Thymus (tissue), 14 donors: ENCODE data around the gene PCDHA11. TPM values are rescaled to one million over a fixed set of nuclear protein-coding genes. Genes with fewer than 3 reads are reported as not detected.
"Not testable (repeated sequence)": the region's sequence is repeated elsewhere in the genome, so short reads cannot be mapped to it uniquely, and the experiment has no call there.

Experiments used
- DNase-seq, 9 donors: peaks; one replicate each; pipeline ENCODE4 v3.0.0-alpha.2; 2013; ENCODE audit warnings: low spot score in 9 of 9, low read depth in 6 of 9, missing footprints in 1 of 9
- H3K27ac ChIP-seq, 2 donors: one replicate each; pipeline ENCODE4 v1.5.1; 2013; ENCODE audit warnings: control low read depth in 1 of 2, low read depth in 1 of 2, low read length in 1 of 2, mild to moderate bottlenecking in 1 of 2, moderate library complexity in 1 of 2
- H3K27me3 ChIP-seq, 2 donors: one replicate each; pipeline ENCODE4 v1.5.1; 2013; ENCODE audit warnings: low read length in 1 of 2; ENCODE audit not compliant: control insufficient read depth in 2 of 2, insufficient read depth in 1 of 2
- H3K36me3 ChIP-seq, 2 donors: one replicate each; pipeline ENCODE4 v1.5.1; 2013; ENCODE audit warnings: low read length in 1 of 2, mild to moderate bottlenecking in 1 of 2, moderate library complexity in 1 of 2; ENCODE audit not compliant: control insufficient read depth in 2 of 2, insufficient read depth in 2 of 2
- H3K4me1 ChIP-seq, 2 donors: one replicate each; pipeline ENCODE4 v1.5.1; 2013; ENCODE audit warnings: low read length in 2 of 2; ENCODE audit not compliant: control insufficient read depth in 2 of 2, insufficient read depth in 2 of 2
- H3K4me3 ChIP-seq, 2 donors: one replicate each; pipeline ENCODE4 v1.5.1; 2013; ENCODE audit warnings: low read length in 2 of 2, control low read depth in 1 of 2, mild to moderate bottlenecking in 1 of 2
- H3K9me3 ChIP-seq, 2 donors: one replicate each; pipeline ENCODE4 v1.5.1; 2013; ENCODE audit warnings: low read length in 1 of 2, mild to moderate bottlenecking in 1 of 2; ENCODE audit not compliant: control insufficient read depth in 2 of 2, insufficient read depth in 1 of 2
- WGBS: extraction: QIAGEN DNeasy Blood & Tissue Kit; methylation state at CpG from one replicate; pipeline ENCODE4 v1.1.7; 2013; 5-methylcytosine and 5-hydroxymethylcytosine counted together
- long read RNA-seq, 10 donors: transcript quantifications; one replicate each; lab custom pipeline, GENCODE V29; 2026
- polyA plus RNA-seq: library from polyadenylated mRNA; stranded (reverse); fragments of 200-250 nt; gene quantifications from one replicate; pipeline ENCODE4 v1.2.3, GENCODE V29; 2013
- total RNA-seq: library from RNA; stranded (reverse); fragments of 120-200 nt; gene quantifications from one replicate; pipeline ENCODE4 v1.2.4, GENCODE V29; 2013
- donor health status: healthy.

The PCDHA11 gene
- total RNA-seq (0.05 TPM), polyA plus RNA-seq (under 0.01 TPM)
- long read RNA-seq, donor 1: 0 reads
- long read RNA-seq, donor 2: 0 reads
- long read RNA-seq, donor 3: 0 reads
- long read RNA-seq, donor 4: 0 reads
- long read RNA-seq, donor 5: 0 reads
- long read RNA-seq, donor 6: 0 reads
- long read RNA-seq, donor 7: 0 reads
- long read RNA-seq, donor 8: 0 reads
- long read RNA-seq, donor 9: 0 reads
- long read RNA-seq, donor 10: 0 reads

GRCh38 chr5:140868721-140869554 is at the start of gene PCDHA11:
PCDHA11 (plus strand) TSS chr5:140868957; CDS start chr5:140869104, 147 bp downstream.
- H3K27me3 ChIP-seq: peaks cover 0 to 7% of the 10 kb centered on the region in 2 donors
- H3K9me3 ChIP-seq: peaks cover 7 to 23% of the 10 kb centered on the region in 2 donors
- no peak for DNase-seq
- H3K36me3 ChIP-seq: no peaks in the 10 kb centered on the region
- H3K27ac ChIP-seq: no peak within 1 kb of the TSS
- no peaks in the 10 kb centered on the region for H3K4me1 ChIP-seq
- no peak within 1 kb of the TSS for H3K4me3 ChIP-seq
- 21% methylated on average over 41 of the region's 41 CpGs for WGBS

GRCh38 chr5:140821375-140822280 is 47.1 kb upstream of the PCDHA11 start, which contains the start of gene PCDHA5:
PCDHA5 (plus strand) TSS chr5:140821613.
- H3K27me3 ChIP-seq: peaks cover 0 to 3% of the 10 kb centered on the region in 2 donors
- DNase-seq: peak in 1 of 9 donors; percentile 16
- no peak within 1 kb of the TSS for H3K27ac ChIP-seq
- no peak within 1 kb of the TSS for H3K4me3 ChIP-seq
- 39% methylated on average over 39 of the region's 39 CpGs for WGBS
- H3K4me1 ChIP-seq: no peaks in the 10 kb centered on the region
- H3K9me3 ChIP-seq: peaks cover 5 to 20% of the 10 kb centered on the region in 2 donors
- no peaks in the 10 kb centered on the region for H3K36me3 ChIP-seq

DNA sequence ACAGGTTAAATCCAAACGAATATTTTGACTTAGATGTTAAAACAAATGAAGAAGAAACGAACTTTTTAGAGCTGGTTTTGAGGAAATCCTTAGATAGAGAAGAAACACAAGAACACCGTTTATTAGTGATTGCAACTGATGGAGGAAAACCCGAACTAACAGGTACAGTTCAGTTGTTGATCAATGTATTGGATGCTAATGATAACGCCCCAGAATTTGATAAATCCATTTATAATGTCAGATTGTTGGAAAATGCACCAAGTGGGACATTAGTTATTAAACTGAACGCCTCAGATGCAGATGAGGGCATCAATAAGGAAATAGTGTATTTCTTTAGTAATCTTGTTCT is 46.5 kb upstream of the PCDHA11 start:
- Histone ChIP-seq H3K9me3 (peaks cover 5 to 20% of the 10 kb centered on the region in 2 donors), H3K36me3 (no peaks in the 10 kb centered on the region), H3K27me3 (peaks cover 0 to 3% of the 10 kb centered on the region in 2 donors), H3K4me1 (no peaks in the 10 kb centered on the region), H3K27ac (no peak overlapping the region), H3K4me3 (no peak overlapping the region)
- DNase-seq: peak in 1 of 9 donors; percentile 13
- 31% methylated on average over 6 of the region's 6 CpGs for WGBS

DNA sequence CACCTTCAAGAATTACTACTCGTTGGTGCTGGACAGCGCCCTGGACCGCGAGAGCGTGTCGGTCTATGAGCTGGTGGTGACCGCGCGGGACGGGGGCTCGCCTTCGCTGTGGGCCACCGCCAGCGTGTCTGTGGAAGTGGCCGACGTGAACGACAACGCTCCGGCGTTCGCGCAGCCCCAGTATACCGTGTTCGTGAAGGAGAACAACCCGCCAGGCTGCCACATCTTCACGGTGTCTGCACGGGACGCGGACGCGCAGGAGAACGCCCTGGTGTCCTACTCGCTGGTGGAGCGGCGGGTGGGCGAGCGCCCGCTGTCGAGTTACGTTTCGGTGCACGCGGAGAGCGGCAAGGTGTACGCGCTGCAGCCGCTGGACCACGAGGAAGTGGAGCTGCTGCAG is 45.8 kb upstream of the PCDHA11 start:
- not testable (repeated sequence) for H3K27me3 ChIP-seq, H3K36me3 ChIP-seq, H3K4me3 ChIP-seq, H3K4me1 ChIP-seq, DNase-seq, H3K27ac ChIP-seq
- WGBS: 67% methylated on average over 48 of the region's 48 CpGs
- H3K9me3 ChIP-seq: peaks cover 5 to 20% of the 10 kb centered on the region in 2 donors

GRCh38 chr5:140823475-140823874 is 45.3 kb upstream of the PCDHA11 start:
- H3K27me3 ChIP-seq: peaks cover 0 to 8% of the 10 kb centered on the region in 2 donors
- H3K4me1 ChIP-seq: no peaks in the 10 kb centered on the region
- no peak for DNase-seq
- H3K27ac ChIP-seq: no peak overlapping the region
- no peak overlapping the region for H3K4me3 ChIP-seq
- H3K9me3 ChIP-seq: peaks cover 5 to 20% of the 10 kb centered on the region in 2 donors
- WGBS: 64% methylated on average over 38 of the region's 38 CpGs
- no peaks in the 10 kb centered on the region for H3K36me3 ChIP-seq

DNA sequence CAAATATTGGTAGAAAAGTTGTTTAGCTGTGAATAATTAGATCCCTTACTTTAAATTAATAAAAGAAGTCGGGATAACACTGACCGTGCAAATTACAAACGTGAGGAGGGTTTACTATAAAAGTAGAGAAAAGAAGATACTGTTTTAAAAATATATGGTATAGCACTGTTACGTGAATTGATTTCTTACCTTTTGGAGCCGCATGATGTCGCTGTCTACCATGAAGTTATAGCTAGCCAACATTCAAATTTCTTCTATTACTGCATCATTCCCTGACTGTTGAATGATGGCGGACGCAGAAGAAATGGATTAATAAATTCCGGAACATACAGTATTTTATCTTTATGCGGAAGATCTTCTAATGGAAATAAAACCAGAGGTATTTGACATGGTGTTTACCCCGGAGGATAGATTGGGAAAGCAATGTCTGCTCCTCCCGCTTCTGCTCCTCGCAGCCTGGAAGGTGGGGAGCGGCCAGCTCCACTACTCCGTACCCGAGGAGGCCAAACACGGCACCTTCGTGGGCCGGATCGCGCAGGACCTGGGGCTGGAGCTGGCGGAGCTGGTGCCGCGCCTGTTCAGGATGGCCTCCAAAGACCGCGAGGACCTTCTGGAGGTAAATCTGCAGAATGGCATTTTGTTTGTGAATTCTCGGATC is 40.9 kb upstream of the PCDHA11 start, which contains the start of gene PCDHA6:
Gene PCDHA6, plus strand, starts transcription at position 257 of the 658 bp plus-strand sequence. Its CDS starts 132 bp downstream, at position 389.
- H3K36me3 ChIP-seq: no peaks in the 10 kb centered on the region
- H3K9me3 ChIP-seq: peaks cover 9 to 18% of the 10 kb centered on the region in 2 donors
- peaks cover 0 to 7% of the 10 kb centered on the region in 2 donors for H3K27me3 ChIP-seq
- H3K27ac ChIP-seq: no peak within 1 kb of the TSS
- H3K4me1 ChIP-seq: no peaks in the 10 kb centered on the region
- 25% methylated on average over 27 of the region's 27 CpGs for WGBS
- H3K4me3 ChIP-seq: no peak within 1 kb of the TSS
- DNase-seq: no peak

GRCh38 chr5:140828362-140828737 is 40.4 kb upstream of the PCDHA11 start:
- Histone ChIP-seq H3K36me3 (no peaks in the 10 kb centered on the region), H3K4me3 (no peak overlapping the region), H3K27ac (no peak overlapping the region), H3K4me1 (no peaks in the 10 kb centered on the region), H3K9me3 (peaks cover 8 to 13% of the 10 kb centered on the region in 2 donors), H3K27me3 (peaks cover 0 to 7% of the 10 kb centered on the region in 2 donors)
- no peak for DNase-seq
- 26% methylated on average over 18 of the region's 18 CpGs for WGBS
